NCI-H2081 treated with DMSO at 0.1 percent for 48 hours (cell line): Measurements from ENCODE around the gene TM7SF3.
"Not testable (repeated sequence)": the region's sequence is repeated elsewhere in the genome, so short reads cannot be mapped to it uniquely, and the experiment has no call there.

ENCODE experiments used
- DNase-seq: peaks from one replicate; lab custom pipeline; 2025; lab: John Stamatoyannopoulos, UW

TM7SF3 gene

GRCh38 chr12:26979733-26980132 is 34.5 kb downstream of the TM7SF3 start:
- DNase-seq, result no peak

- no peak for DNase-seq
Observed at GRCh38 chr12:26978801-26979200, 35.4 kb downstream of the TM7SF3 start.

DNA sequence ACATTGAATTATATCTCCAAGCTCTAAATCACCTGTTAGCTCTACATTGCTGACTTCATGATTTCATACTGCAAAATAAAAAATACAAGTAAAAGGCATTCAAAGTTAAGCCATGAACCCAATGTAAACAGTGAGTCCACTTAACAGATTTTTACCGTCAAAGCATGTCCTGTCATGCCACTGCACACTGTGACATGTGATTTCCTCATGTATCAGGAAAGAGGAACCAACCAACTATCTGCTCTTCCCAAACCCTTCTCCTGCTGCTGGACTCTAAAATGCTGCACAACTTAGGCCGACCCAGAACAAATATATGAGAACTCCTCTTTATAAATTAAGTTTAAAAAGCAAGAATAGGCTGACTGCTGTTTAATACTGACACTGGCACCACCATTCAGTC is 37.5 kb downstream of the TM7SF3 start:
- no peak for DNase-seq

GRCh38 chr12:26971963-26972362 is 42.2 kb downstream of the TM7SF3 start:
- no peak for DNase-seq

- DNase-seq, result no peak
Observed at GRCh38 chr12:26970136-26970535, 44.0 kb downstream of the TM7SF3 start.

- DNase-seq, result no peak
Observed at GRCh38 chr12:26966842-26967241, 47.3 kb downstream of the TM7SF3 start.

- DNase-seq, result no peak
Observed at GRCh38 chr12:26963413-26963812, 50.8 kb downstream of the TM7SF3 start.

- DNase-seq, result no peak
Observed at GRCh38 chr12:26961803-26962202, 52.4 kb downstream of the TM7SF3 start.

- not testable (repeated sequence) for DNase-seq
Observed at GRCh38 chr12:26961391-26961790, 52.8 kb downstream of the TM7SF3 start.

- no peak for DNase-seq
Observed at GRCh38 chr12:26954027-26954426, 60.2 kb downstream of the TM7SF3 start.

GRCh38 chr12:26953447-26953846 is 60.7 kb downstream of the TM7SF3 start:
- no peak for DNase-seq

DNA sequence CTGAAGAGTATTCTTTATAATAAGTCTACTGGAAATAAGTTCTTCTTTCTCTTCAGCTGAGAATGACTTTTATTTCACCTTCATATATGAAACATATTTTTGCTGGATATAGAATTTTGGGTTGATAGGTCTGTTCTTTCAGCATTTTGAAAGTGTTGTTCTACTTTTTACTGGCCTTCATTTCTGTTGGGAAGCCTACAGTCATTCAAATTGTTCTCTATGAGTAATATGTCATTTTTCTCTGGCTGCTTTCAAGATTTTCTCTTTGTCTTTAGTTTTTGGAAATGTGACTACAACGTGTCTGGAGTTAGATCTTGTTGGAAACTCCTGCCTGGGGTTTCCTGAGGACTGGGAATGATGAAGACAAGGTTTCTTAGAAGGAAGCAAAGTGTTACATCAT is 65.9 kb downstream of the TM7SF3 start:
- no peak for DNase-seq

GRCh38 chr12:26941215-26941594 is 73.0 kb downstream of the TM7SF3 start:
- DNase-seq, result no peak

GRCh38 chr12:26940516-26941214 is 73.5 kb downstream of the TM7SF3 start:
- DNase-seq, result no peak

GRCh38 chr12:26939953-26940352 is 74.2 kb downstream of the TM7SF3 start:
- DNase-seq, result no peak

GRCh38 chr12:26939192-26939832 is 74.9 kb downstream of the TM7SF3 start:
- DNase-seq, result no peak

- DNase-seq, result no peak
Observed at GRCh38 chr12:26938701-26939062, 75.5 kb downstream of the TM7SF3 start.

GRCh38 chr12:26937863-26938700 is 76.1 kb downstream of the TM7SF3 start, which contains the start of the genes FGFR1OP2 and INTS13:
Gene FGFR1OP2 (plus strand): TSS chr12:26938470. CDS start chr12:26954159, 15,689 bp downstream.
Gene INTS13 (minus strand): TSS chr12:26937981. CDS start chr12:26936803, 1,178 bp downstream.
- peak; percentile 88 for DNase-seq

- DNase-seq, result no peak
Observed at GRCh38 chr12:26937443-26937862, 76.7 kb downstream of the TM7SF3 start.

GRCh38 chr12:26936559-26937442 is 77.4 kb downstream of the TM7SF3 start:
- DNase-seq, result no peak

GRCh38 chr12:26935636-26936378 is 78.4 kb downstream of the TM7SF3 start:
- no peak for DNase-seq
